B cell (primary cell): Measurements from ENCODE around the gene CEP112. TPM values are rescaled to one million over a fixed set of nuclear protein-coding genes. Genes with fewer than 3 reads are reported as not detected.

Experiments used
- ATAC-seq: fragments of 200-7000 bp; cut with Tn5 transposase; one replicate; pipeline ENCODE4 v1.10.0; 2021; ENCODE audit warnings: low read depth, mild to moderate bottlenecking, moderate number of reproducible peaks, moderate library complexity
- CTCF ChIA-PET: fragments of 350-600 bp; sonication (Branson Sonifier 250); formaldehyde crosslinking; loops from one replicate; lab custom pipeline; 2021; ENCODE audit warnings: antibody characterized with exemption, inconsistent platforms; lab: Charles Lee
- POLR2A ChIA-PET: fragments of 350-600 bp; sonication (Branson Sonifier 250); formaldehyde crosslinking; loops from one replicate; lab custom pipeline; 2021; ENCODE audit warnings: antibody characterized with exemption; lab: Charles Lee
- DNase-seq: peaks from one replicate; pipeline ENCODE4 v3.0.0; 2013
- H2AFZ ChIP-seq: 2 replicates; pipeline ENCODE4 v1.6.1; 2012; ENCODE audit warnings: mild to moderate bottlenecking, low read depth, low read length; ENCODE audit not compliant: insufficient read depth, poor library complexity, severe bottlenecking
- H3K27ac ChIP-seq, 2 donors: 1 replicate in 1 of 2; 2 replicates in 1 of 2; pipeline ENCODE4 v1.5.1; 2012 to 2013; ENCODE audit warnings: low read length in 2 of 2, mild to moderate bottlenecking in 2 of 2, moderate library complexity in 1 of 2
- H3K27me3 ChIP-seq, 4 experiments: fragments of 200-600 bp in 1 of 4; sonication (generic) in 1 of 4; replicated peaks in 1 of 4; 1 replicate in 2 of 4; 2 replicates in 2 of 4; pipeline versions ENCODE4 v1.6.1 to v1.7.0; 2013 to 2016; ENCODE audit warnings: low read length in 3 of 4, mild to moderate bottlenecking in 2 of 4, mixed read lengths in 1 of 4, moderate library complexity in 1 of 4; ENCODE audit not compliant: insufficient read depth in 4 of 4, control insufficient read depth in 3 of 4; ENCODE audit errors: control extremely low read depth in 1 of 4
- H3K36me3 ChIP-seq, 2 experiments: replicated peaks in 1 of 2; 1 replicate in 1 of 2; 2 replicates in 1 of 2; pipeline versions ENCODE4 v1.6.1 to v1.7.1; 2013; ENCODE audit warnings: low read length in 1 of 2; ENCODE audit not compliant: insufficient read depth in 2 of 2, control insufficient read depth in 1 of 2; ENCODE audit errors: control extremely low read depth in 1 of 2, extremely low read depth in 1 of 2
- H3K4me1 ChIP-seq, 2 donors: fragments of 200-600 bp in 1 of 2; sonication (generic) in 1 of 2; 1 replicate in 1 of 2; 2 replicates in 1 of 2; pipeline versions ENCODE4 v1.5.1 to v1.6.1; 2013 to 2017; ENCODE audit warnings: low read length in 2 of 2; ENCODE audit not compliant: control insufficient read depth in 2 of 2, insufficient read depth in 2 of 2
- H3K4me2 ChIP-seq: replicated peaks from 2 replicates; pipeline ENCODE3; 2012; ENCODE audit warnings: mild to moderate bottlenecking, low read depth, low read length; ENCODE audit not compliant: poor library complexity, severe bottlenecking
- H3K4me3 ChIP-seq, 5 experiments: fragments of 200-600 bp in 1 of 5; sonication (generic) in 1 of 5; 1 replicate in 3 of 5; 2 replicates in 2 of 5; pipeline versions ENCODE4 v1.5.1 to v1.7.0; 2011 to 2016; ENCODE audit warnings: low read length in 4 of 5, mild to moderate bottlenecking in 4 of 5, low read depth in 2 of 5, control low read depth in 1 of 5, moderate library complexity in 1 of 5; ENCODE audit not compliant: insufficient read depth in 1 of 5; ENCODE audit errors: control extremely low read depth in 1 of 5, extremely low read depth in 1 of 5
- H3K79me2 ChIP-seq: fragments of 200-600 bp; sonication (generic); one replicate; pipeline ENCODE4 v1.6.0; 2016; ENCODE audit warnings: low read length; ENCODE audit not compliant: control insufficient read depth, insufficient read depth
- H3K9ac ChIP-seq: fragments of 200-600 bp; sonication (generic); 2 replicates; pipeline ENCODE4 v1.6.1; 2017; ENCODE audit warnings: mild to moderate bottlenecking, low read length, moderate library complexity
- H3K9me3 ChIP-seq, 3 donors: one replicate each; pipeline versions ENCODE4 v1.6.1 to v1.7.1; 2013; ENCODE audit warnings: low read length in 2 of 3; ENCODE audit not compliant: control insufficient read depth in 2 of 3, insufficient read depth in 1 of 3; ENCODE audit errors: control extremely low read depth in 1 of 3
- H4K20me1 ChIP-seq: 2 replicates; pipeline ENCODE4 v1.6.0; 2012; ENCODE audit warnings: mild to moderate bottlenecking, low read length; ENCODE audit not compliant: insufficient read depth, control insufficient read depth, poor library complexity, severe bottlenecking
- H3K27ac Mint-ChIP-seq: one replicate; pipeline ENCODE4 v1.8.0; 2021; ENCODE audit warnings: mixed read lengths
- H3K27me3 Mint-ChIP-seq: one replicate; pipeline ENCODE4 v1.8.0; 2021; ENCODE audit warnings: mixed read lengths
- H3K4me1 Mint-ChIP-seq: one replicate; pipeline ENCODE4 v1.8.0; 2021; ENCODE audit warnings: mixed read lengths
- H3K4me3 Mint-ChIP-seq: one replicate; pipeline ENCODE4 v1.8.0; 2021; ENCODE audit warnings: mixed read lengths
- H3K9me3 Mint-ChIP-seq: one replicate; pipeline ENCODE4 v1.8.0; 2022; ENCODE audit warnings: mixed read lengths; ENCODE audit not compliant: insufficient read depth
- EZH2 ChIP-seq: IDR thresholded peaks from 2 replicates; pipeline ENCODE4 v1.6.1; 2012; ENCODE audit warnings: borderline replicate concordance, low read depth, mild to moderate bottlenecking, moderate library complexity, low read length; ENCODE audit not compliant: insufficient read depth, poor library complexity, severe bottlenecking
- WGBS: methylation state at CpG from one replicate; pipeline ENCODE4 v1.1.5; 2013; ENCODE audit warnings: missing lambda C conversion rate; ENCODE audit not compliant: insufficient coverage; 5-methylcytosine and 5-hydroxymethylcytosine counted together
- intact Hi-C: fragments of 100-400 bp; cut with micrococcal nuclease; formaldehyde crosslinking; loops from one replicate; pipeline ENCODE4 v1.10.0; 2022
- polyA plus RNA-seq: library from polyadenylated mRNA; depleted of rRNA; stranded (reverse); fragments of >200 nt; gene quantifications from 2 replicates; pipeline ENCODE4 v1.2.3, GENCODE V29; 2012
- total RNA-seq, 2 donors: library from RNA; stranded (reverse); fragments of 120-200 nt in 1 of 2; gene quantifications; 1 replicate in 1 of 2; 2 replicates in 1 of 2; pipeline versions ENCODE4 v1.2.3 to v1.2.4, GENCODE V29; 2013 to 2022
- TF ChIP-seq, protein P1 (sequence below): fragments of 200-600 bp; IDR thresholded peaks from one replicate; pipeline ENCODE4 v1.8.0; 2022; ENCODE audit warnings: antibody characterized with exemption, mild to moderate bottlenecking

The CEP112 gene
- total and polyA plus RNA-seq, 2 donors (not counting 1 experiment from before 2014, with no cell fraction given) = 0.57 to 4.6 TPM

DNA sequence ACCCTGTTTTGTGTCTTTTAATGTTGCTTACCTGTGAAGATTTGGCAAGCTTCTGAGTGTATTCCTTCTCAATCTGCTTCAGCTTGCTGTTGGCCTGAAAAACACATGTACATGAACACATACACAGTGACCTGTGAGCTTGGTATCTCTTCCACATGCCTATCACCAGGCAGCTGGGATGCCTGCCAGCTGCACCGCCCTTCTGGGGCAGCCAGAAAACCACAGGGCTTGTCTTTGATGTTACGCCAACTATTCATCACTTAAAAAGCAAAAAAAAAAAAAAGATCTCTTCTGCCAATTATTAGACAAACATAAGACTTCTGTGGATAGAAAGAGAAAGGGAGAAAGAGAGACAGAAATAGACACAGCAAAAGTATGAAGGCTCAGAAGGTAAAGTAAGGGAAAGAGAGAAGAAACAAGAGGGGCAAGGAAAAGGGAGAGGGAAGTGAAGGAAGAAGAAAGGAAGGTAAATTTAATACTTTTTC is 441.3 kb downstream of the CEP112 start:
- Histone ChIP-seq H3K9ac (no peak overlapping the region), H3K4me2 (no peak overlapping the region), H3K4me1 (no peaks in the 10 kb centered on the region), H3K36me3 (no peaks in the 10 kb centered on the region), H3K27me3 (no peaks in the 10 kb centered on the region), H3K4me3 (no peak overlapping the region), H3K9me3 (peaks cover 0 to 3% (median 0%) of the 10 kb centered on the region in 3 donors), H3K79me2 (no peaks in the 10 kb centered on the region), H3K27ac (no peak overlapping the region), H4K20me1 (no peaks in the 10 kb centered on the region), H2AFZ (no peak overlapping the region)
- Mint-ChIP-seq H3K27ac (no peak overlapping the region), H3K9me3 (no peaks in the 10 kb centered on the region), H3K4me1 (no peaks in the 10 kb centered on the region), H3K27me3 (peaks cover 4% of the 10 kb centered on the region), H3K4me3 (no peak overlapping the region)
- intact Hi-C loops = no loop called here
- TF ChIP-seq, protein P1, sequence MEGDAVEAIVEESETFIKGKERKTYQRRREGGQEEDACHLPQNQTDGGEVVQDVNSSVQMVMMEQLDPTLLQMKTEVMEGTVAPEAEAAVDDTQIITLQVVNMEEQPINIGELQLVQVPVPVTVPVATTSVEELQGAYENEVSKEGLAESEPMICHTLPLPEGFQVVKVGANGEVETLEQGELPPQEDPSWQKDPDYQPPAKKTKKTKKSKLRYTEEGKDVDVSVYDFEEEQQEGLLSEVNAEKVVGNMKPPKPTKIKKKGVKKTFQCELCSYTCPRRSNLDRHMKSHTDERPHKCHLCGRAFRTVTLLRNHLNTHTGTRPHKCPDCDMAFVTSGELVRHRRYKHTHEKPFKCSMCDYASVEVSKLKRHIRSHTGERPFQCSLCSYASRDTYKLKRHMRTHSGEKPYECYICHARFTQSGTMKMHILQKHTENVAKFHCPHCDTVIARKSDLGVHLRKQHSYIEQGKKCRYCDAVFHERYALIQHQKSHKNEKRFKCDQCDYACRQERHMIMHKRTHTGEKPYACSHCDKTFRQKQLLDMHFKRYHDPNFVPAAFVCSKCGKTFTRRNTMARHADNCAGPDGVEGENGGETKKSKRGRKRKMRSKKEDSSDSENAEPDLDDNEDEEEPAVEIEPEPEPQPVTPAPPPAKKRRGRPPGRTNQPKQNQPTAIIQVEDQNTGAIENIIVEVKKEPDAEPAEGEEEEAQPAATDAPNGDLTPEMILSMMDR = no peak
- no peak for TF ChIP-seq EZH2
- CTCF ChIA-PET = no interaction called here
- 0% methylated on average over 1 of the region's 2 CpGs for WGBS
- ATAC-seq = no peak
- POLR2A ChIA-PET = no interaction called here
- no peak for DNase-seq

DNA sequence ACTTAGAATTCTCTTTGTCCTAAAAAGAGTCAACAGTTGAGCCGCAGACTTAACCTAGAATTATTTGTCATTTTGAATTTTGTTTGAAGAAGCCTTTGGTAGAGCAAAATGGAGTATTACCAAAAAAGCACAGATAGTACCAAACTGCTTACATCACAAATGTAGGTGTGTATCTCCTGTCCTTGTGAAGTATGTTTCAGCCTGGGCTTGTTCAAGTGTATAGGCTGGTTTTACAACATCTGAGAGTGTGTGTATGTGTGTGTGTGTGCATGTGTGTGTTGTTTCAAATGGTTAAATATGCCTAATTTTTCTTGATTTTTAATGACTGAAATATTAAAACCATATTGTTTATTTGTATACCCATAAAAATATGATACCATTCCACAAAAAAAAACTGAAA is 441.8 kb downstream of the CEP112 start:
- no CpG with 5 or more reads among the region's 1 CpG for WGBS
- H3K9ac ChIP-seq = no peak overlapping the region
- no peaks in the 10 kb centered on the region for H3K27me3 ChIP-seq
- no peaks in the 10 kb centered on the region for H3K36me3 ChIP-seq
- H3K4me2 ChIP-seq = no peak overlapping the region
- intact Hi-C loops = no loop called here
- no peaks in the 10 kb centered on the region for H3K9me3 Mint-ChIP-seq
- H2AFZ ChIP-seq = no peak overlapping the region
- no peaks in the 10 kb centered on the region for H3K79me2 ChIP-seq
- ChIA-PET CTCF (no interaction called here), POLR2A (no interaction called here)
- H3K4me1 ChIP-seq = no peaks in the 10 kb centered on the region
- no peaks in the 10 kb centered on the region for H3K4me1 Mint-ChIP-seq
- H3K27ac ChIP-seq = no peak overlapping the region
- DNase-seq = no peak
- H3K27me3 Mint-ChIP-seq = peaks cover 4% of the 10 kb centered on the region
- no peak for ATAC-seq
- H3K9me3 ChIP-seq = peaks cover 0 to 3% (median 0%) of the 10 kb centered on the region in 3 donors
- TF ChIP-seq, protein P1 = no peak
- TF ChIP-seq EZH2 = no peak
- no peak overlapping the region for H3K4me3 Mint-ChIP-seq
- no peaks in the 10 kb centered on the region for H4K20me1 ChIP-seq
- no peak overlapping the region for H3K4me3 ChIP-seq
- no peak overlapping the region for H3K27ac Mint-ChIP-seq
